GM19043 (cell line): ENCODE measurements around the gene MYO5B.
A peak's percentile ranks its signal among the peaks of the same experiment; 100 is the strongest.

Experiments used
- ATAC-seq: cut with Tn5 transposase; IDR thresholded peaks from one replicate; pipeline ENCODE4 v1.9.1; 2021; ENCODE audit warnings: low read depth; ENCODE audit not compliant: unreplicated experiment

Gene MYO5B

DNA sequence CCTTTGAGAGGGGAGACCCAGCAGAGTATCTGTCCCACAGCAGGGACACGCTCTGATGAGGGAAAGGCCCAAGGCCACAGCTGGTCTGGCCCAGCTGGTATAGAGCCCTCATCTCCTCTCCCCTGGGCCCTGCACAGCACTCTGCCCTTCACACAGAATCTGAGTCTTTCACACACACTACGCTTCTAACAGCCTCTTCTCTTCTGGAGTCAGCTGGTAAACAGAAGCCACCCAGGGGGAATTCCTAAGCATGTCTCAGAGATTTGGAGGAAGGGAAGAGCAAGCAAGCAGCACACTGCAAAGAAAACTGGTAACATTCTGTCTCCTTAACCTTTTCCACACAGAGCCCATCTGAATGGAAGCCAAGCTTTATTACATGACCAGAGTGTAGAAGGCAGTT, 260.5 kb downstream of the MYO5B start:
- ATAC-seq, result peak; percentile 60

DNA sequence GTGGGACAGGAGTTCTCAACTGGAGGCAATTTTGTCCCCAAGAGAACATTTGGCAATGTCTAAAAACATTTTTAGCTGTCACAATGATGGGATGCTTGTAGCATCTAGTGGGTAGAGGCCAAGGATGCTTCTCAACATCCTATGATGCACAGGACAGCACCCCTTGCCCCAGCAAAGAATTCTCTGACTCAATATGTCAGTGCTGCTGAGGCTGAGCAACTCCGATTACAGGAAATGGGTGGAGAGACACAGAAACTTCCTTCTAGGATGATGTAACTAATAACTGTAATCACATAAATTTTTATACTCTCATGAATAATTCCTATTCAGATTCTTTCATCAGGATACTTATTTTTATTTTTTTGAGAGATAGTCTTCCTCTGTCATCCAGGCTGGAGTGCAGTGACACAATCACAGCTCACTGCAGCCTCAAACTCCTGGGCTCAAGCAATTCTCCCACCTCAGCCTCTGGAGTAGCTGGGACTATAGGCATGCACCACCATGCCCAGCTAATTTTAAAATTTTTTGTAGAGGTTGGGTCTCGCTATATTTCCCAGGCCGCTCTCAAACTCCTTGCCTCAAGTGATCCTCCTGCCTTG, 261.3 kb downstream of the MYO5B start:
- no peak for ATAC-seq

- no peak for ATAC-seq
Measured at GRCh38 chr18:49931760-49932159, 263.2 kb downstream of the MYO5B start.

GRCh38 chr18:49931179-49931578, 263.8 kb downstream of the MYO5B start:
- ATAC-seq, result no peak

GRCh38 chr18:49926106-49926745, 268.7 kb downstream of the MYO5B start:
- ATAC-seq, result no peak

DNA sequence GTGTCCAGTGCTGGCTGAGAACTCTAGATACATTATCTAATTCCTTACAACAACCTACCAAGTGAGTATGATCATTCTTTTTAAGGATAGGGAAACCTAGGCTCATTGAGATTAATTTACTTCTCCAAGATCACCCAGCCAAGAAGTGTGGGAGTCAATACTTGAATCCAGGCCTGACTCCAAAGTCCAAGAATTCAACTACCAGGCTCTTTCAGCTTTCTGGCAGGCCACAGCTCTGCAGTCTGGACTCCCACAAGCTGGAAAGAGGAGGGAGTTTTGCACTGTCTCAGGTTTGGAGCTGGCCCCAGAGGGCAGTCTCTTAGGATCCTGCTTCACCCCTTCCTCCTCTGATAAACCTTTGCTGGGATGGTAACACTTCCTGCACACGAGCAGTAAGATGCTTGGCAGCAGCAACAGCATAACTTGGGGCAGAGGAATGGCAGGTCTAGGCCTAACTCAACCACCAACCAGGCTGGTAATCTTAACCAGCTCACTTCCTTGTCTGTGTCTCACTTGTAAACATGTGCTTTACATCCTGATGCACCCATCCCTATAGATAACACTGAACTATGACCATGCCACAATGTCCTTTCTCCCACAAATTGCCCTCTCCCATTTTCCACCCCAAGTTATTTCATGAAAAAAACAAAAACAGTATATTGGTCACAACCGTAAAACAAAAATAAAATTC, 270.5 kb downstream of the MYO5B start:
- no peak for ATAC-seq

GRCh38 chr18:49922228-49922627, 272.7 kb downstream of the MYO5B start:
- no peak for ATAC-seq

DNA sequence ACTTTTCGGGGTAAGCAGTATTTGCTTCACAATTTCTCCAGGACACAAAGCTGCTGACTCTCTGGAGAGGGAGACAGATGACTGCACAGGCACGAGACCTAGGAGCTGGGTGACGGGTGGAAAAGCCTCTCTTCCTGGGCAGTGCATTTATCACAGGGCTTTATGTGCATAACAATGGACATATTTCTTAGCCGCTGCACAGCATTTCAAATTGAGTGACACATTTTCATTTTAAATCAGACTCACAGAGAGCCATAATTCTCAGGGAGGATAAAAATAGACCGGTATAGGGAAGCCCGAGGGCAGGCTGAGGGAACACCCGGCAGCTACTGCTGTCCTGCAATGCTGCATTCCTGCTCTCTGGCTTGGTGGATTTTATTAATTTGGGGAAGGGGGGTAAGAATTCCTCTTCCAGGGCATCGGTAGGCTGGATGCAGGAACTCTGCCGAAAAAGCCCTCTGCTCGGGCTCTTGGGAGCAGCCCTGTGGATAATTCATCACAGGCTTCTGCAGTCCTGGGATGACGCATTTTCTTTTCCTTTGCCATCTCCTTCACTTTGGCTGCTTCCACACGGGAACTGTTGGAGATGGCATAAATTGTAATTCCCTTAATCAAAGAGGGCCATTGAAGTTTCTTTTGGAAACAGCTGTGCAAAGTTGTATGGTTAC, 273.5 kb downstream of the MYO5B start:
- ATAC-seq, result no peak

DNA sequence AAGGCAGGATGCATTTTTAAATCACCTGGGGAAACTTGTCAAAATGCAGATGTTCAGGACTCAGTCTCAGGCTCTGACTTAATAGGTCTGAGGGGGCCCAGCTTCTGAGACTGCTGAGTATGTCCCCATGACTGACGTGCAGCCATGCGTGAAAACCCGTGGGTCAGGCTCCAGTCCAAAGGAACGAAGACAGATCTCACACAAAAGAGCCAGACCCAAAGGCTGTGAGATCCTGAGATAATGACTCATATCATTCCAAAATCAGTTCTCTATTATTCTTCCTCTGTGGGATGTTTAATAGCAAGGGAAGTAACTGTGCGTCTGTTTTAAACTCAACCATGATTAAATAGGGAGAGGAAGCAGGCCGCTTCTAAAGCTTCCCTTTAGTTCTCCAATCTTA, 274.2 kb downstream of the MYO5B start:
- ATAC-seq, result no peak

- ATAC-seq, result no peak
Measured at GRCh38 chr18:49917742-49918141, 277.2 kb downstream of the MYO5B start.

DNA sequence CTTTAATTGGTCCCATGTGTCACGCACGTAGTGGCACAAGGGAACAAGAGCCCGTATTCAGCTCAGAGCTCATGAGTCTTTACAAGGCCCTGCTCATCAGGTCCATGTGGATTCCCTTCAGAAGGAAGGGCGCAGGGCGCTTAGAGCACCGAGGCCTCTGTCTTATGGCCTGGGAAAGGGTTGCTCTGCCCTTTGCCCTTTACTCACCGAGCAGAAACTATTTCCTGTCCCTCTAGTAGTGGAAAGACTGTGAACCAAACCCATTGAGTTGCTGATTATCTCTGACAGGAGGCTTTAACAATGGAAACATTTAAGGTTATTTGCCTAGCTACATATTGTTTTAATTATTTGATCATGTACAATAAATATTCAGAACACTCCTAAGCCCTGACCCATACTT, 279.6 kb downstream of the MYO5B start:
- no peak for ATAC-seq

DNA sequence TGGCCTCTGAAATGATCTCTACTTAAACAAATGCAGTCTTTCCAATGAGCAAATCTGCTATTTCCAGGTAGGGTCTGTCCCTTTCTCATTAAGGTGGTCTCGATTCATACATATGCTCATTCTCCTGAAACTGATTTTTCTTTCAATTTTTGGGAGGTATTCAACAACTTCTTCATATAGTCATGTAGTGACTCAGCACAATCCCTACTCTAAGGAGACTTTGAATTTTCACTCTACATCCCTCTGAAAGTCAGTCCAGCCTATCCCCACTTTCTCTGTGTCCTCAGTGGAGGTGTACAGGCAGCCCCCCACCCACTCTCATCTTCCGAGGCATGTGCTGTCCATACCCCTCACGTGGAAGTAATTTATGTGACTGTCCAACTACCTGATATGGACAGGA, 281.7 kb downstream of the MYO5B start:
- no peak for ATAC-seq

- no peak for ATAC-seq
Measured at GRCh38 chr18:49911427-49911826, 283.5 kb downstream of the MYO5B start.

DNA sequence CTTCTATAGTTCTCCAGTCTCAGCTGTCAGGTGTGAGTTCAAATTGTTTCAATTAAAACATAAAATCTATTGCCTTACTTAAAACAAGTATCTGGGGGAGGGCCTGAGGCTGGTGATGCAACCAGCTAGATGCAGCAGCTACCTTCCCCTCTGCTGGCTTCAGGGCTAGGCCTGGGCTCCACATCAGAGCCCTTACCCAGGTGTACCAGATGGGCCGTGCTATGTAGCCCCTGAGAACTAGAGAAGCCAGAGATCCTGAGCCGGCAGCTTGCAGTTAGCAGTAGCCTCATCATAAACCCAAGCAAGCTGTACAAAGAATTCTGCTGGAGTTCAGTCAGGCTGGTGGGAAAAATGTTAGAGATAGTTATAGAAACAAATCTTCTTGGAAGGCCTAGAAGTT, 284.0 kb downstream of the MYO5B start:
- no peak for ATAC-seq

- ATAC-seq, result no peak
Measured at GRCh38 chr18:49910019-49910418, 284.9 kb downstream of the MYO5B start.

- no peak for ATAC-seq
Measured at GRCh38 chr18:49907346-49907929, 287.5 kb downstream of the MYO5B start.

GRCh38 chr18:49905771-49906170, 289.2 kb downstream of the MYO5B start:
- no peak for ATAC-seq

DNA sequence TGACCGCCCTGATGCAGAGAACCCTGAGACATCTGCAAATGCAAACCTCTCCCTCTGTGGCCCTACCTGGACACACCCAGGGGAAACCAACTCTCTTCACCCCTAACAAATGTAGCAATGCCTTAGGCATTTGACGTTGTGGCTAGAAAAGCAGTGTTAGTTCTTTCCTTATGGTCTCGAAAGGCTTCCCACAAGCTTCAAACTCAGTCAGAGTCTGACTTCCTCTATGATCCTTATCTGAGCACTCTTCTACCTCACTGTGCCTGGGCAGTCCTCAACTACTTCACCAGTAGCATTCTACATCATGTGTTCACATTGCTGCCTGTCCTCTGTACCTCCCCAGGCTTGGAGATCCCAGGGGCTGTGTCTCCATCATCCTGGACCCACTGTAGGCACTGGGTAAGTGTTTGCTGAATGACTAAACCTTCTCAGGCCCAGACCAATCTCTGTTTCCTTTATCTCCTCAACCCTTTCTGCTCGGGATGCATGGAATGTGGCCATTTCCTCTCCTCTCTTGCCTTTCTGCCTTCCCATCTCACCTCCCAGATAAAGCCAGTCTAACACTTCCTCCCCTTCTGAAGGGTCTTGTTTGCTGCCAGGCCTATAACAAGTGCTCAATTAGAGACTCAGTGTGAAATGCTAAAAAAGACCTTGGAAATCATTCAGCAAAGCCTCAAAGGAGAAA, 289.9 kb downstream of the MYO5B start:
- ATAC-seq, result no peak

DNA sequence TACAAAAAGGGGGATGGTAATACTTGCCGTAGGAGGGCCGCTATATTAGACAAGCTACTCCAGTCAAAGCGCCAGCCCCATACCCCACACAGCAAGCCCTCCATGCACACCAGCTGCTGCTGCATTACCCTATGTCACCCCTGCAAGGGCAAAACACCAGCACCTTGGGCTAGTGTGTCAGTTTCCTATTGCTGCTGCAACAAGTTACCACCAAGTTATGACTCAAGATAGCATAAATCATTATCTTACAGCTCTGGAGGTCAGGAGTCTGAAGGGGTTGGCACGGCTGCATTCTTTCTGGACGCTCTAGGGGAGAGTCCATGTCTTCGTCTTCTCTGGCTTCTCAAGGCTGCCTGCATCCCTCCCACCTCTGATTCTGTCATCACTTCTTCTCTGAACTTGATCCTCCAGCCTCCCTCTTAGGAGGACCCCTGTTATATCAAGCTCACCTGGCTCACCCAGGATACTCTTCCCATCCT, 293.0 kb downstream of the MYO5B start:
- no peak for ATAC-seq

GRCh38 chr18:49899657-49900330, 295.2 kb downstream of the MYO5B start:
- no peak for ATAC-seq
